CD4-positive, alpha-beta T cell treated with Interleukin-15 for 4 hours (primary cell): ENCODE measurements around the gene CCNY.

Experiments
- DNase-seq: peaks from one replicate; pipeline ENCODE4 v3.0.0-alpha.2; 2020; ENCODE audit warnings: low spot score

CCNY gene

DNA sequence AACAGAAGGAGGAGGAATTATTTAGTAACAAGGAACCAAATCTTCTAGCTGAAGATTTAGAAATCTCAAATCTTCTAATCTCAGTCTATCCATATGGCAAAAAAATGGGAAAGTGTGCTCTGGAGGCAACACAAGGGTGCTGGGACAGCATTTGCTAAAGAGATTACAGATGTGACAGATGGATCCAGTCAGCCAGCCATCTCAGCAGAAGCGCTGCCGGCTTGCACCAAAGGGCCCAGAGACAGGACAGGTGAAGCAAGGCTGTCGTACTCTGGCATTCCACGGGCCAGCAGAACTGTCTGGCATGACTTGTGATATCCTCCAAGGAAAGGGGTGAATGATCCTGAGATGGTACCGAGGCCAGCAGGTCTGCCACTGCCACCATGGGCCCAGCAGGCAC lies 223.1 kb downstream of the CCNY start:
- no peak for DNase-seq

DNA sequence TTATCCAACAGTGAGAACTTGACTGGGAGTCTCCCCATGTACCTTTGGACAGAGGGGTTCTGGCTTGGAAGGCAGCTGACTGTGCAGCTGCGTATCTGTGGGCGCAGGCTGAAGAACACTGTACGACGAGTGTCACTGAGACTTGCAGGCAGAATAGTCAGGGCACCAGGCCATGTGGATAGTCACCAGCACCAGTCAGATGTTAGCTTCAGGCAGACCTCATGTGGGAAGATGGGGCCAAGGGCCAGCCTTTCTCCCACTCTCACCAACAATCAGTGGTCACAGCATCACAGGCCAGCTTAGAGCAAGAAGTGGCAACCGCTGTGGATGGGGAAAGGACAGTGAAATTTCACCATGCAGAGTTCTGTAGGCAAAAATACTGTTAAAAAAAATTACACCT lies 225.4 kb downstream of the CCNY start:
- no peak for DNase-seq

DNA sequence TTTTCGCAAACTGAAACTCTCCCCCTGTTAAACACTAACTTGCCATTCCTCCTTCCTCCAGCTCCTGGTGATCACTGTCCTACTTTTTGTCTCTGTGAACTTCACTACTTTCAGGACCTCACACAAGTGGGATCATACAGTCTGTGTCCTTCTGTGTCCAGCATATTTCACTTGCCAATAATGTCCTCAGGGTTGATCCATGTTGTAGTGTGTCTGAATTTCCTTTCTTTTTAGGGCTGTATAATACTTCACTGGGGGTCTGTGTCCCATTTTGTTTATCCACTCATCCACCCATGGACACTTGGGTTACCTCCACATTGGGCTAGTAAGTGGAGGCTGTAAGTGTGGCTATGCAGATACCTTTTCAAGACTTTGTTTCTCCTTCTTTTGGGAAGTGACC lies 226.1 kb downstream of the CCNY start:
- no peak for DNase-seq

DNA sequence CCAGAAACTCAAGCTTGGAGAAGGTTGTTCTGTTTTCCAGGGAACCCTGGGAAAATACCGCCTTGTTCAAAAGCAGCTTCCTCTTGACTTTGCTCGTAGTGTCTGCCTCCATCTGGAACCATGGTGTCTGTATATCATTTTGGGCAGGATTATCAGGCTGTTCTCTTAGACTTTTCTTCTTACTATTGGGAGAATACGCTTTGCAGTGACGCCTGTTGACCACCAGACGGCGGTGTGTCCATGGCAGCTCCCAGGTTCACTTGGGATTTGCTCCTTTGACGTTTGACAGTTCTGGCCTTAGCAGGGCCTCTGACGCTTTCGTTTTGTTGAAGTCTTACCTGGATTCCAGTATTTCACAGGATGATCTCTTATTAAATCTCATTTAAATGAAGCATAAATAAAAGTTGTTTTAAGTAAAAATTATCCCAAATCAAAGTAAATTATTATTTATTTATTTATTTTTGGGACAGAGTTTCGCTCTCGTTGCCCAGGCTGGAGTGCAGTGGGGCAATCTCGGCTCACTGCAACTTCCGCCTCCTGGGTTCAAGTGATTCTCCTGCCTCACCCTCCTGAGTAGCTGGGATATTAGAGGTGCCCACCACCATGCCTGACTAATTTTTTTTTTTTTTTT lies 227.1 kb downstream of the CCNY start:
- DNase-seq = peak; percentile 41

DNA sequence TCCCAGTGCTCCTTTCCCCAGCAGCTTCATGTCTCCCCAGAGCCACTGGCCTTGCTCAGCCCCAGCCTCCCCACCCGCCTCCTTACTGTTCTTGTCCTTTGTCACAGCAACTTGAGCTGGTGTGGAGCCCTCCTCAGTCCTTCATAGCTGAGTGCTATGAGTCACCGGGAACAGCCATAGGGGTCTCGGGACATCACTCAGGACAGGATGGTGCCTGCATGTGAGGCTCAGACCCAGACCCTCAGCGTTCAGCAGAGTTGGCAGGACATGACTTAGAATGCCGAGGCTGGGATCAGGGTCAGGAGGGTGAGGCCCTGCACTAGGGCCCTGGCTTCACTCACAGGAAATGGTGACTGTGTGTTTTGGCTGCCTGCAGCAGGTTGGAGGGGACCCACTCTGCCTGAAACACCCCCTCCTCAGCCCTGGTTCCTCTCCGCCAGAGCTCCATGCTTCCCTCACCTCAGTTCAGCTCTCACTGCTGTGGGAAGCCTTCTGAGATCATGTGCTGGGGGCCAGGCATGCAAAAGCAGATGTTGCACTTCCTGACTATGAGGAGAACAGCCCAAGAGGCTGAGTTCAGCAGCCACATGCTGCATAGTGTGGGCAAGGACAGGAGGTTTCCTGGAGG lies 228.1 kb downstream of the CCNY start:
- DNase-seq = no peak

DNA sequence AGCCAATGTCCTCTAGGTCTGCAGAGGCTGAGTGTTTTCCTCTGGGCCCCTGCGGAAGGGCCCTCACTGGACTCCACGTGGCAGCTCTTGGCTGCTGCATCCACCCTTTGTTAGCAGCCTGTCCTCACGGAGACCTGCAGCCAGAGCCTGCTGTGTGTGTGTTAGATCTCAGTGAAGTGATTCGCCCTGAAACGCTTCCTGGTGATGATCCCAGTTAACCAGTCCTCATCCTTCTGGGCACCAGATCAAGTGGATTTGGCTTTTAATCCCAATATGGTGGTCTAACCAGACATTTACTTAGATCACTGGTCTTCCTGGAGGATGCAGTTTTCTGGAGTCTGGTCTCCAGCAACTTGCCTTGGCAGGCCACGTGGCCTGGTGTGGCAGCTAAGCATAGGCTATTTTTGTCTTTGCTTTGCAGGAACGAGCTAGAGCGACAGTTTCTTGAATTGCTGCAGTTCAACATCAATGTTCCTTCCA lies 229.3 kb downstream of the CCNY start:
- DNase-seq = no peak

DNA sequence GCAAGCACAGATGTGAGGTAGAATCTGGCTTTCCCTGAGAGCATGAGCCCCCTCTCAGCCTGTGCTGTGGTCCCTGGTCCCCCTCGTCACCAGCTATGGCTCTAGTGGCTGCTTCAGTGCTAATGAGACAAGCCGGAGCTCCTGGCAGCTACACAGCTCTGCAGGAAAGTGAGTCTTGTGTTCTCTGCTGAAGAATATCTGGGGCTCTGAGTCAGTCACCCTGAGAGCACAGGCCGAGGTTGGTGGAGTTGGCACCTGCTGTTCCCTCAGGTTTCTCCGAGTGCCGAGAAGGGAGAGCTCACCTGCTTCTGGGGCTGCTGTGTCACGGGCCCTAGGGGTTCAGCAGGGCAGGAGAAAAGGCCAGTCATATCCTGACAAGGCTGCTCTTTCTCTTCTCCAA lies 231.6 kb downstream of the CCNY start:
- no peak for DNase-seq

DNA sequence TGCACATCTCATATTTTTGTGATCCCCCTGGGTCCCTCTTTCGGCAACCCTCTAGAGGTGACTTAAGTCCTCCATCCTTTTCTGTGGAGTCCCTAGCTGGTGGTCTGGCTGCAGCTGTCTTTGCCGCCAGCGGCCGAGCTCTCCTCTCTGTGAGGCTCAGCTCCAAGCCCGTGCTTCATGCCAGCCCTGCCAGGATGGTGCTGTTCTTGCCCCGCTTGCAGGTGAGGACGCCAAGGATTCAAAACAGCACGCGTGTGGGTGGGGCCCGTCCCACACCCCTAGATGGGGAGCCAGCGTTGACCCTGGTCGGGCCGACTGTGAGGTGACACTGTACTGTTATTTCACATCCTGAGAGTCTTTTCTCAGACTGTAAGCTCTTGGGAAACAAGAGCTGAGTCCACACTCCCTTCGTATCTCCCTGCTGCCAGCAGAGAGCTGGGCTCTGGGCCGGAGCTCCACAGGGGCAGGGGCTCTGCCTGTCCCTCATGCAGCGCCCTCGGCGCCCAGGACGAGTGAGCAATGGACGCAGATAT lies 232.2 kb downstream of the CCNY start:
- no peak for DNase-seq

DNA sequence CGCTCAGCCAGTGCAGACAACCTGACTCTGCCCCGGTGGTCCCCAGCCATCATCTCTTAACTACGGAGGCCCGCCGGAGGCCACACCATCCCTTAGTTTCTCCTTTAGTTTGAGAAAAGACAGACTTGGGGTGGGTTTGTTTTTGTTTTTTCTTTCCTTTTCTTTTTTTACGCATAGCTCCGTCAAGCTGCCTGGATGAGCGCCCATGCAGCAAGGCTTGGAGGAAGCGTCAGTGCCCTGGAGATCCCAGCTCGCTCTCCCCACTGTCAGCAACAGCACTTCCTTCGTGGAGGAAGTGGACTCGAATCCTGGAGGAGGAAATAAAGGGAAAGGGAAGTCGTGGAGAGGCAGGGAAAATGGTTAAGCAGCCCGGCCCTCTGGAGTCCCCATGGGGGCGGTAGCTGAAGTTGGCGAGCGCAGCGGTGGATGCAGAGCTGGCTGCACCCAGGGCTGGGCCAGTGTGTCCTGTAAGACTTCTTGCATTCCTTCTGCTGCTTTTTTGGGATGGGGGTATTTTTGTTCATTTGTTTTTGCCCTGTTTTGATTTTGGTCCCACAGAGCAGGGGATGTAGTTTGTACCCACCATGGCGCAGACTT lies 232.9 kb downstream of the CCNY start:
- DNase-seq = no peak

DNA sequence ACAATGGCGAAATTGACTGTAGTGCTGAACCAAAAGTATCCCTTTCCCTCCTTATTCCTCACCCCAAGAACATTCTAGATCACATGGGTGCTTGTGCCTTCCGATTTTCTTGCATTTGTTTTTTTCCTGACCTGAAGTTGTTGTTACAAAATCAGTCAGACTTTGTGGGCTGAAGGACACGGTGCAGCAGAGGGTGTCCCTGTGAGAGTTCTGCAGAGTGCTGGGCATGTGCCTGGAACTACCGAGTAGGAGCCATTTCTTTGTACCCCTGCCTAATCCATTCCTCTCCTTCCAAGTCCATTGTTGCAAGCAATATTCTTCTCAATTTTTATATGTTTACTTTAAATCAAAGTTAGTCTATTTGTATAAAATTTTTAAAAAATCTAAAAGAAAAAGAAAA lies 233.5 kb downstream of the CCNY start:
- no peak for DNase-seq

DNA sequence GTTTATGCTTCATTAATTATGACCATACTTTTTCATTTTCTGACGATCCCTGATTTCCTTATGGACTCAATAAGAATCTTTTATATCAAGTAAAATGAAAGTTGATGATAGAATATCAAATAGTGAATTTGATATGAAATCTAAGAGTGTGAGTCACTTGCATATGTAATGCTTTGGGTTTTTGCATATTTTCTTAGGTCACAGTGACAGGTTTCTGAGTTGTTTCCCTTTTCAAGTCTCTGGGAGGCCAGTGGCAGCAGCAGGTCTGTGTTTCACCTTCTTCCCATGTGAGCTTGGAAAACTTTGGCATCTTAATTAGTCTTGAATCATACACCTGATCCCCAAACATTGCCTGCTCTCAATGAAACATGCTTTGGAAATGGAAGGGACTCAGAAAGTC lies 234.1 kb downstream of the CCNY start:
- DNase-seq = no peak

DNA sequence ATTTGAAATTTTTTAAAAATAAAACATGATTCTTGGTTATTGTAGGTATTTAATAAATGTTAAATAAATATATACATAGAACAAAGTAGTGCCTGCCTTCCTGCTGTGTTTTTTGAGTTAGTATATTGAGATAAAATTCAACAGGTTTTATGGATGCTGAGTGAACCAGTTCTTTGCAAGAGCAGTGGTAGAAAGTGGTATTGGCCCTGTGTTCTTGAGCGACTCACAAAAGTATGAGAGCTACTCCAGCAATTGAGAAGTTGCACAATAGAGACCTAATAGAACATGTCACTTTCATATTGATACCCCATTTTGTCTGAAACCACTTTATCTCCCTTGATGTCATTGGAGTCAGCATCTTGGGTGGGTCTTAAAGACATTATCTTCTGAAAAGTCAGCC lies 236.3 kb downstream of the CCNY start:
- DNase-seq = no peak

DNA sequence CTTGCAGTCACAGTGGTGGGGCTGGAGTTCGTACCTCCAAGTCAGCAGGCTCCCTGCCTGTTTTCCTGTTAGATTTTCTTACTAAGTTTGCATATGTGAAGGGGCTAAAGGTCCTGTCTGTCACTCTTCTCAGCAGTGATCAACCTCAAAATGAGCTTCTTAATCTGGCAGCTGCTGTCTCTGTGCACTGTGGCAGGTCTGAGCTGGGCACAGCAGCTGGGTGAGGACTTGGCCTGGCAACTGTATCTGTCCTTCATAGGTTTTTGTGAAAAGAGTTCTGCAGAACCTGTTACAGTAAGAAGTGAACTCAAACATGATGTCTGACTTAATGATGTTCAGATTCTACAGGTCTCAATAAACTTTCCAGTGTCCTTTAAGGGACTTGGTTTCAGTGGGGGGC lies 237.5 kb downstream of the CCNY start:
- no peak for DNase-seq

DNA sequence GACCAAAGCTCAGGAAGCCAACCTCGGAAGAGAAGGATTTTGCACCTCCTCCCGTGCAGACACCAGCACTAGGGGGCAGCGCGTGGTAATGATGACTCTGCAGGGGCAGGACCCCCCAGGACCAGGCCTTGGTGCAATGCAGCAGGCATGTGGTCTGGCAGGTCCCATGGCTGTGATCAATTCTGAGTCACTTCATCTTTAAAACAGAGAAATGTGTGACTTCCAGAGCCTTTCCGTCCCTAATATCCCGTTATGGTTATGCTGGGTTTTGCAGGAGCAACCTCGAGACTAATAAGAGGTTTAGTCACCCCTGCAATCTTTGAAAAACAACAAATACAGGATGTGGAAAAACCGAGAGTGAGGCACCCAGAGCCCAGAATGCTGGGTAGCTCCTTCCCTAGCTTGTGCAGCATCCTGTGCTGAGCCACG lies 238.6 kb downstream of the CCNY start:
- no peak for DNase-seq

DNA sequence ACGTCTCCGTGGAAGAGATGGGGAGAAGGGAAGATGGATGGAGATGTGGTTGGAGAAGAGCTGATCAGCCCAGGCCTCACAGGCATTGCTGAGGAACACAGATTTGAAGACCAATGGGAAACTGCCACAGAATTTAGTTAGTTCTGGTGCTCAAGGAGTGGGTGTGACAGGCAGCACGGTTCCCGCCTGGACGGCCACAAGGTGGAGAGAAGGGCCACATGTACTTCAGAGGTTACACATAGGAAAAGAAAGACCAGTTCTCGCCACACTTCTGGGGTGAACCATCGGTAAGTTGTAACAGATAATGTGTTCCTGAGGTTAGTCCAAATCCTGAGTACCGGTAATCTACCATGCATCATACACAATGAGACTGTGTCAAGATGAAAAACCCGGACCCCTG lies 239.3 kb downstream of the CCNY start:
- DNase-seq = no peak

DNA sequence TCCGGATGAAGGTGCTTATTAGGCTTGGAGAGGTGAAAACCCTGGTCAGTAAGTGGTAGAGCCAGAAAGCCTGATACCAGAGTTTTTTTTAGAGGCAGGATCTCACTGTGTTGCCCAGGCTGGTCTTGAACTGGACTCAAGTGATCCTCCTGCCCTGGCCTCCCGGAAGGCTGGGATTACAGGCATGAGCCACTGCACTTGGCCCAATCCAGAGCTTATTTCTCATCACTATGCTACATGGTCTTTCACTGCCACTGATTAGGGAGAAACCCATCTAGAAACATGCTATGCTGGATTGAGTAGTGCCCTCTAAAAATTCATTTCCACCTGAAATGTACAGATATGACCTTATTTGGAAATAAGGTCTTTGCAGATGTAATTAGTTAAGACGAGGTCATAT lies 240.4 kb downstream of the CCNY start:
- DNase-seq = no peak

DNA sequence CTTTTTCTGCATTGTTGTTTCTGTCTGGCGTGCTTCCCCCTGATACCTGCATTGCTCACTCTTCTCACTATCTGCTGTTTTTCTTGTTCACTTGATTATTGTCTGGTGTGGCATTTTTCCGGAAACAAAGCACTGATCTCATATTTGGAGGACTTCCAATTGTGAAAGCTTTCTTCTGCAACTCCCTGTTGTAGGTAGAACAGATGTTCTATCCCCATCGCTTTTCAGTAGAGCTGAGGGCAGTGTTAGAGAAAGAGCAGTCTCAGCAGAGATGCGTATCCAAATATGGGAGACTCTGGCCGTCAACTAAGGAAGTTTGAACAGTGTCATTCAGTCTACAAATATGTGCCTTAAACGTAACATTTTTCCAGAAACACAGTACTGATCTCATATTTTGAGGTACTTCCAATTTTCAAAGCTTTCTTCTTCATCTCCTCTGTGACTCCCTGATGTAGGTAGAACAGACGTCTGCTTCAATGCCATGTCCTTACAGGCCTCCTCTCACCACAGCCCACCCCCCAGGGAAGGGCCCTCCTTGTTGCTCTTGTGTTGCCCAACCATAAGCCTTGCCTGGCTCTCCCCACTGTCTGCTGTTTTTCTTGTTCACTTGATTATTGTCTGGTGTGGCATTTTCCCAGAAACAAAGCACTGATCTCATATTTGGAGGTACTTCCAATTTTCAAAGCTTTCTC lies 241.8 kb downstream of the CCNY start:
- DNase-seq = no peak

DNA sequence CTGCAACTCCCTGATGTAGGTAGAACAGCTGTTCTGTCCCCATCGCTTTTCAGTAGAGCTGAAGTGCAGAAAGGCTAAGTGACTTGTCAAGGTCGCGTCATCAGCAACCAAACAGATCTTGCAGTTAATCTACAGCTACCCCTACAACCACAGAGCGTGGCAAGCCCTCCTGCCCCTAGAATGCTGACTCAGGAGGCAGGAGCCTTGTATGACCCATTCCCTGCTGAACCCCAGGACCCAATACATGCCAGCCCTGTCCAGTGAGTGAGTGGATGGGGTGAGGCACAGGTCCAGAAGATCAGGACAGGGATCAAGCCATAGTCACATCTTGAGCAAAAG lies 242.3 kb downstream of the CCNY start:
- DNase-seq = no peak

DNA sequence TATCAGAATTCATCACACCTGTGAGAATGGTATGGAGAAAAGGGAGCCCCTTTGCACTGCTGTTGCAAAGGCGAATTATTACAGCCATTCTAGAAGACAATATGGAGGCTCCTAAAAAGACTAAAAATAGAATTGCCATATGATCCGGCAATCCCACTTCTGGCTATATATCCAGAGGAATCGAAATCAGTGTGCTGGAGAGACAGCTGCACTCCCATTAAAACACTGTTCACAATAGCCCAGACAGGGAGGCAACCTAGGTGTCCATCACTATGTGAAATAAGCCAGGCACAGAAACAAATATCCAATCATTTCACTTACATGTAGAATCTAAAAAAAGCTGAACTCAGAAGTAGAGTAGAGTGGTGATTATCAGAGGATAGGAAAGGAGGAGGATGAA lies 242.8 kb downstream of the CCNY start:
- DNase-seq = no peak

DNA sequence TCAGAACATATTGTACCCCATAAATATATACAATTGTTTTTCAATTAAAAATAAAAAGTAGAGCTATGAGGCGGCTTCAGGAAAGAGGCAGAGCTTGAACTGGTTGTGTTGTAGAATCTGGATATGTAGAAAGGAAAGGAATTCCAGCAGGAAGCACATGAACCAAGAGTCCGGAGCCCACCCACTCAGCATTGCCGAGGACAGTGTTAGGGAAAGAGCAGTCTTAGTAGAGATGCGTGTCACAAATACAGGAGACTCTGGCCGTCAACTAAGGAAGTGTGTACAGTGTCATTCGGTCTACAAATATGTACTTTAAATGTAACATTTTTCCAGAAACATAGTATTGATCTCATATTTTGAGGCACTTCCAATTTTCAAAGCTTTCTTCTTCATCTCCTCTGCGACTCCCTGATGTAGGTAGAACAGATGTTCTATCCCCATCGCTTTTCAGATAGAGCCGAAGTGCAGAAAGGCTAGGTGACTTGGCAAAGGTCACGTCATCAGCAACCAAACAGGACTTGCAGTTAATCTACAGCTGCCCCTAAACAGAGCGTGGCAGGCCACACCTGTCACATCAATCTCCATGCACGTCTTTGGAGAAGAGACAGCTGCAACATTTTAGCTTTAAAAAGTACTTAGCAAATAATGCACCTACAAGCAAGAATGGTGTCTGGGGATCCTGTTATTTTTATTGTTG lies 243.6 kb downstream of the CCNY start:
- DNase-seq = no peak

DNA sequence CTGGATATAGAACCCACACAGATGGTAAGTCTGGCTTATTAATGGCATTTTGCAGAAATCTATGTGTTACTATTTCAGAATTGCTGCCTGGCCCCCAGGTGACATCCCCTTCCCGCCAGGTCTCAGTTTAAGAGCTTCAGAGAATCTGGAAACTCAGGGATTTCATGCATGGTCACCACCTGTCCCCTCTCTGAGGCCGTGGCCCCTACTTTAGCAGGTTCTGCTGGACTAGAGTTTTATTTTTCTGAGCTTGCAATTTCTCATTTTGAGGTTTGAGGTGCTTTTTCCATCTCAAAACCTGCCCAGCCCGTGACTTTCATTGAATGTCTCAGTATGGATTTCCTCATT lies 244.1 kb downstream of the CCNY start:
- no peak for DNase-seq

DNA sequence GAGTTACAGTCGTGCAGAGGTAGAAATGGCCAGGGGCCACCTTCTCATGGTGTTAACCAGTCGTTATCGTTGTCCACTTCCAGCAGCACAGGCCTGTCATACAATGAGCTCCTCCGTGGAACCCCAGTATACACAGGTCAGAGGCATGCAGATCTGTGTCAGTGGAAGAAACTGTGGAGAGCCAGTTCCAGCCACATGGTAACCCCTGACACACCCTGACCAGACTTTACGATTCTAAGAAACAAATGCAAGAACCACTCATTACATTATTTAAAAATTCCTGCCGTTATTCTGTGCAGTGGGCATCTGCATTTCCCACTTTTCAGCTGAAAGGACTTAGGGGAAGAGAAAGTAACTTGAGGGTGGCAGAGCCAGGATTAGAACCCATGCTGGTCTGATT lies 245.3 kb downstream of the CCNY start:
- no peak for DNase-seq

DNA sequence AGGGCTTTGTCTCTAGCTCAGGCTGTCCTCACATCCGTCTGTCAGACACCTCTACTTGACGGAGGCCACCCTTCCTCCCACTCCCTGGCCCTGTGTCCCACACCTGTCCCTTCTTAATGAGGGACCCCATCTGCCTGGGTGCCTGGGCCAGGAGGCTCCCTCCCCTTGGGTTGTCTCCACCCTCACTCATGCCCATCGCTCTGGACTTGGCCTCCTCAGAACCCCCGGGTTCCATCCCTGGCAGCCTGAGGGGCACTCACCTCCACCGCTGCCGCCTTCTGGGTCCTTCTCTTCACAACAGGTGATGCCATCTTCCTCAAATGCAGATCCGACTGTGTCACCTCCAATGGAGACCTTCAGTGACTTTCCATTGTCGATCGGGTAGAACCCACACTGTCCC lies 248.6 kb downstream of the CCNY start:
- DNase-seq = no peak
